ENCODE measurements around the gene SMIM10L2A. TPM values are rescaled to one million over a fixed set of nuclear protein-coding genes. Genes with fewer than 3 reads are reported as not detected.

Gene SMIM10L2A
- total and polyA plus RNA-seq, 2 of the 8 experiments (the other 6 are each of a cell fraction or from before 2014, with no cell fraction given): 5.0 to 7.5 TPM

DNA sequence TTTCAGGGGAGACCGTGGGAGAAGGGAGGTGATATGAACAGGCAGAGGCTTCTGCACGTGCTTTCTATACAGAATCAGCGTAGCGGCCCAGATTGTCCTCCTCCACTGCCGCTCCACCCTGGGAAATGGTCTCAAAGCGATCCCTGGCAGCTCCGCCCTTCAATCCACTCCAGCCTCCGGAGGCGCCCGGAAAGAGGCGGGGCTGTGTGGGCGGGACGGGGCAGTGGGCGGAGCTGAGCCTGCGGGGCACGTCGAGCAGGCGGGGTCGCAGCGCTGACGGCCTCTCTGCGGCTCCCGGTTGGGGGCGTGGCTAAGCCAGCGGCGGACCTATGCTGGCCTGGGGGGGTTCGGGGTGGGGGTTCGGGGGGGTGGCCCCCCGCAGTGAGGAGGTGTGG lies 210 bp upstream of the SMIM10L2A start (continued):
- TF ChIP-seq, protein P1, sequence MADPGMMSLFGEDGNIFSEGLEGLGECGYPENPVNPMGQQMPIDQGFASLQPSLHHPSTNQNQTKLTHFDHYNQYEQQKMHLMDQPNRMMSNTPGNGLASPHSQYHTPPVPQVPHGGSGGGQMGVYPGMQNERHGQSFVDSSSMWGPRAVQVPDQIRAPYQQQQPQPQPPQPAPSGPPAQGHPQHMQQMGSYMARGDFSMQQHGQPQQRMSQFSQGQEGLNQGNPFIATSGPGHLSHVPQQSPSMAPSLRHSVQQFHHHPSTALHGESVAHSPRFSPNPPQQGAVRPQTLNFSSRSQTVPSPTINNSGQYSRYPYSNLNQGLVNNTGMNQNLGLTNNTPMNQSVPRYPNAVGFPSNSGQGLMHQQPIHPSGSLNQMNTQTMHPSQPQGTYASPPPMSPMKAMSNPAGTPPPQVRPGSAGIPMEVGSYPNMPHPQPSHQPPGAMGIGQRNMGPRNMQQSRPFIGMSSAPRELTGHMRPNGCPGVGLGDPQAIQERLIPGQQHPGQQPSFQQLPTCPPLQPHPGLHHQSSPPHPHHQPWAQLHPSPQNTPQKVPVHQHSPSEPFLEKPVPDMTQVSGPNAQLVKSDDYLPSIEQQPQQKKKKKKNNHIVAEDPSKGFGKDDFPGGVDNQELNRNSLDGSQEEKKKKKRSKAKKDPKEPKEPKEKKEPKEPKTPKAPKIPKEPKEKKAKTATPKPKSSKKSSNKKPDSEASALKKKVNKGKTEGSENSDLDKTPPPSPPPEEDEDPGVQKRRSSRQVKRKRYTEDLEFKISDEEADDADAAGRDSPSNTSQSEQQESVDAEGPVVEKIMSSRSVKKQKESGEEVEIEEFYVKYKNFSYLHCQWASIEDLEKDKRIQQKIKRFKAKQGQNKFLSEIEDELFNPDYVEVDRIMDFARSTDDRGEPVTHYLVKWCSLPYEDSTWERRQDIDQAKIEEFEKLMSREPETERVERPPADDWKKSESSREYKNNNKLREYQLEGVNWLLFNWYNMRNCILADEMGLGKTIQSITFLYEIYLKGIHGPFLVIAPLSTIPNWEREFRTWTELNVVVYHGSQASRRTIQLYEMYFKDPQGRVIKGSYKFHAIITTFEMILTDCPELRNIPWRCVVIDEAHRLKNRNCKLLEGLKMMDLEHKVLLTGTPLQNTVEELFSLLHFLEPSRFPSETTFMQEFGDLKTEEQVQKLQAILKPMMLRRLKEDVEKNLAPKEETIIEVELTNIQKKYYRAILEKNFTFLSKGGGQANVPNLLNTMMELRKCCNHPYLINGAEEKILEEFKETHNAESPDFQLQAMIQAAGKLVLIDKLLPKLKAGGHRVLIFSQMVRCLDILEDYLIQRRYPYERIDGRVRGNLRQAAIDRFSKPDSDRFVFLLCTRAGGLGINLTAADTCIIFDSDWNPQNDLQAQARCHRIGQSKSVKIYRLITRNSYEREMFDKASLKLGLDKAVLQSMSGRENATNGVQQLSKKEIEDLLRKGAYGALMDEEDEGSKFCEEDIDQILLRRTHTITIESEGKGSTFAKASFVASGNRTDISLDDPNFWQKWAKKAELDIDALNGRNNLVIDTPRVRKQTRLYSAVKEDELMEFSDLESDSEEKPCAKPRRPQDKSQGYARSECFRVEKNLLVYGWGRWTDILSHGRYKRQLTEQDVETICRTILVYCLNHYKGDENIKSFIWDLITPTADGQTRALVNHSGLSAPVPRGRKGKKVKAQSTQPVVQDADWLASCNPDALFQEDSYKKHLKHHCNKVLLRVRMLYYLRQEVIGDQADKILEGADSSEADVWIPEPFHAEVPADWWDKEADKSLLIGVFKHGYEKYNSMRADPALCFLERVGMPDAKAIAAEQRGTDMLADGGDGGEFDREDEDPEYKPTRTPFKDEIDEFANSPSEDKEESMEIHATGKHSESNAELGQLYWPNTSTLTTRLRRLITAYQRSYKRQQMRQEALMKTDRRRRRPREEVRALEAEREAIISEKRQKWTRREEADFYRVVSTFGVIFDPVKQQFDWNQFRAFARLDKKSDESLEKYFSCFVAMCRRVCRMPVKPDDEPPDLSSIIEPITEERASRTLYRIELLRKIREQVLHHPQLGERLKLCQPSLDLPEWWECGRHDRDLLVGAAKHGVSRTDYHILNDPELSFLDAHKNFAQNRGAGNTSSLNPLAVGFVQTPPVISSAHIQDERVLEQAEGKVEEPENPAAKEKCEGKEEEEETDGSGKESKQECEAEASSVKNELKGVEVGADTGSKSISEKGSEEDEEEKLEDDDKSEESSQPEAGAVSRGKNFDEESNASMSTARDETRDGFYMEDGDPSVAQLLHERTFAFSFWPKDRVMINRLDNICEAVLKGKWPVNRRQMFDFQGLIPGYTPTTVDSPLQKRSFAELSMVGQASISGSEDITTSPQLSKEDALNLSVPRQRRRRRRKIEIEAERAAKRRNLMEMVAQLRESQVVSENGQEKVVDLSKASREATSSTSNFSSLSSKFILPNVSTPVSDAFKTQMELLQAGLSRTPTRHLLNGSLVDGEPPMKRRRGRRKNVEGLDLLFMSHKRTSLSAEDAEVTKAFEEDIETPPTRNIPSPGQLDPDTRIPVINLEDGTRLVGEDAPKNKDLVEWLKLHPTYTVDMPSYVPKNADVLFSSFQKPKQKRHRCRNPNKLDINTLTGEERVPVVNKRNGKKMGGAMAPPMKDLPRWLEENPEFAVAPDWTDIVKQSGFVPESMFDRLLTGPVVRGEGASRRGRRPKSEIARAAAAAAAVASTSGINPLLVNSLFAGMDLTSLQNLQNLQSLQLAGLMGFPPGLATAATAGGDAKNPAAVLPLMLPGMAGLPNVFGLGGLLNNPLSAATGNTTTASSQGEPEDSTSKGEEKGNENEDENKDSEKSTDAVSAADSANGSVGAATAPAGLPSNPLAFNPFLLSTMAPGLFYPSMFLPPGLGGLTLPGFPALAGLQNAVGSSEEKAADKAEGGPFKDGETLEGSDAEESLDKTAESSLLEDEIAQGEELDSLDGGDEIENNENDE (IDR thresholded peaks at IDR 0.05; ENCODE audit: insufficient replicate concordance, low read length): no peak
- TF ChIP-seq TAF1 (IDR thresholded peaks at IDR 0.05; ENCODE audit: low read depth, low read length) (peak; percentile 46; the same call in 1 of the 2 replicates), BCL11A (IDR thresholded peaks at IDR 0.05; ENCODE audit: low read depth in 2 of 2, low read length in 2 of 2) (no peak), SP1 (IDR thresholded peaks at IDR 0.05; ENCODE audit: low read depth, low read length) (0 out of 2 replicates have a peak, but pooled peaks have one; percentile 53), ASH2L (IDR thresholded peaks at IDR 0.05; ENCODE audit: low read length) (no peak)
